T-helper 22 cell (primary cell): ENCODE results near the gene BMPR1A.

Experiments used
- DNase-seq: peaks from one replicate; pipeline ENCODE4 v3.0.0-alpha.2; 2020; ENCODE audit warnings: low read depth

Gene BMPR1A

GRCh38 chr10:86756511-86757112, at the start of gene BMPR1A:
Gene BMPR1A, plus strand, starts transcription at chr10:86756619. Its CDS starts 119,400 bp downstream, at chr10:86876019.
- no peak for DNase-seq

DNA sequence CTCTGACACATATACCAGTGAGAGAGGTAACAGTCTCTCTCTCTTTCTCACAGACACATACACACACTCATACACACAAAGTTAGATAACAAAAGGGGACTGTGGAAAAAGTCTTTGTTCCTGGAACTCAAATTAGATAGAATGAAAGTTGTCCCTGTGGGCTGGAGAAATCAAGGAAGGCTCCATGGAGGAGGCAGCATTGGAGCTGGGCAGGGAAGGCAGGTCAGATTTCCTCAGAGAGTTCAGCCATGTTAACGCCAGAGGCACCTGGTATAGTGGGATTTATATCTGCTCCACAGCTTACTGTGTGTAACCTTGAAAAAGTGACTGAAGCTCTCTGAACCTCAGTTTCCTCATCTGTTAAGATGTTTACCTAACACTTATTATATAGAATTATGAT, 49.4 kb upstream of the BMPR1A start:
- DNase-seq: no peak

- no peak for DNase-seq
Observed at GRCh38 chr10:86707505-86707904, 48.9 kb upstream of the BMPR1A start.

- DNase-seq: no peak
Observed at GRCh38 chr10:86708068-86708782, 48.2 kb upstream of the BMPR1A start.

DNA sequence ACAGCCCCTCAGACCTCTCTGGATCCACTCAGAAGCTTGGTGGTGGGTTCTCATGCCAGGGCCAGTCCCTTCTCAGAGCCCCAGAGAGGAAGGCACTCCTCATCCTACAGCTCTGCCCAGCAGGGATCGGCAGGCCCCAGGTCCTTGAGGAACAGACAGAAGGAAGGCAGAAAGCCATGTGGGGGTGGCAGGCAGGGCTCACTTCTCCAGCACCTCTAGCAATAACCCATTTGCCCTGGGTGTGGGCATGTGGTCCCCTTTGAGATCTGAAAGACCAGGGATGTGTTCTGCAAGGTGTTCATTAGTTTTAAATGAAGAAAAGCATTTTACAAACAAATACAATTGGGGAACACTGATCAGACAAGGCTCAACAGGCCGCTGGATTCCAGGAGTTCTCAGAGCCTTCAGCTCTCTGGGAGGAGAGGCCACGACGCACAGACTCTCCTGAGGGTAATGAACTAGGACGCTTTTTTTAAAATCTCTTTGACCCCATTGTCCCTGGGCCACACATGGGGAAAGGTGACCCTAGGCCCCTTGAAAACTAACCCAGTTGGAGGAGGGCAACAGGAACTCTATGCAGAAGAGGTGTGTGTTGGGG, 47.5 kb upstream of the BMPR1A start:
- DNase-seq: no peak

- no peak for DNase-seq
Observed at GRCh38 chr10:86709396-86710185, 46.8 kb upstream of the BMPR1A start.

DNA sequence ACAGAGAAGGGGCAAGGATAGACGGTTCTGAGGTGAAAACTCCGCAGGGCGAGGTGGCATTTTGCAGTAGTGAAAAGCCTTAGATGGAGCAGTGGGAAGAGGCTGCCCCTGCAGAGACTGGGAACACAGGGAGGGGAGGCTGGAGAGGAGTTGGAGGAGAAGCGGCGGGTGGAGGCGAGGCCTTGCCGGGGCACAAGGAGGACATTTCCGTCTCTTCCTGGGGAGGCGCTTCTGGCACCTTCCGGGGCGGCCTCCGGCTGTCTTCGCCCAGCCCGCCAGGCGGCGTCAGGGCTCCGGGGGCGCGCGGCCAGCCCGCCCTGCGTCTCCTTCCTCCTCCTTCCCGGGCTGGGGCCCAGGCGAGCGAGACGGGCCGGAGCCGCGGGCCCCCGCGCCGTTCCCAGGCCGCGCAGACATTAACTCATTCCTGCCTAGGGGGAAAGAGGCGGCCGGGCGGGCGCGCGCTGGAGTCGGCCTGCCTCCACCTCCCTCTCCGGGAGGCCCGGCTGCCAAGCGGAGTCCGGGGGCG, 45.4 kb upstream of the BMPR1A start:
- peak; percentile 64 for DNase-seq

GRCh38 chr10:86711513-86712316, 44.7 kb upstream of the BMPR1A start:
- peak; percentile 40 for DNase-seq

DNA sequence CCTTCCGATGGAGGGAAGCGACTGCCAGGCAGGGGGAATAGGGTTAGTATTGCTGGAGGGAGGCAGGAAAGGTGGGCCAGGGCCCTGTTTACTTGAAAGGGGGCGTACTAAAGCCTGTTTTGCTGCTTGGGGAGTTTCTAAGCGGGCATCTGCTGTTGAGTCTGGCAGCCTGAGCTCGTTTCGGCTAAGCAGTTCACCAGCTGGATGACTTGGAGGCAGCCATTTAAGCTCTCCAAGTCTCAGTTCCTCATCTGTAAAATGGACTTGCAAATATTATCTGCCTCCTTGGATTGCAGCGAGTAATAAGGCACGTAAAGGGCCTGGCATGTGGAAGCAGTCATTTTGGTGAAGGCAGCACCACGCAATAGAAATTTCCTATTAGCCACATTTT, 44.1 kb upstream of the BMPR1A start:
- DNase-seq: no peak

- no peak for DNase-seq
Observed at GRCh38 chr10:86715156-86715795, 41.1 kb upstream of the BMPR1A start.

DNA sequence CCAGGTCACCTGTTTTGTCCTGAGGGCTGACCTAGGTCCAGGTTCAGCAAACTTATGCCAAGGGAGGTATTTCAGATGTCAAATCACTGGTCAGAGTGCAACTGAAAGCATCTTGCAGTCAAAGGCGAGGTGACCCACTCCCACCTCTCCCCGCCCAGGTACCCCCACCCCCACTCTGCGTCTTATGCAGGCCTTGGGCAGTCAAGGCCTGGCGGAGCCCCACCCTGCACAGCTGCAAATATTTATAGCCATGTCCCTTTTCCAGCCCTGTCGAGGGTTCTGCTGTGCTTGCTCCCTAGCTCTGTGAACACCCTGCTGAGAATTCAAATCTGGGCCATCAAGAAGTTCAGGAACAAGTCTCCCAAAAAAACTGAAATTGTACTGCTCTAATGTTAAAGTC, 40.6 kb upstream of the BMPR1A start:
- no peak for DNase-seq

- DNase-seq: no peak
Observed at GRCh38 chr10:86716466-86716865, 40.0 kb upstream of the BMPR1A start.

- no peak for DNase-seq
Observed at GRCh38 chr10:86718556-86718955, 37.9 kb upstream of the BMPR1A start.

DNA sequence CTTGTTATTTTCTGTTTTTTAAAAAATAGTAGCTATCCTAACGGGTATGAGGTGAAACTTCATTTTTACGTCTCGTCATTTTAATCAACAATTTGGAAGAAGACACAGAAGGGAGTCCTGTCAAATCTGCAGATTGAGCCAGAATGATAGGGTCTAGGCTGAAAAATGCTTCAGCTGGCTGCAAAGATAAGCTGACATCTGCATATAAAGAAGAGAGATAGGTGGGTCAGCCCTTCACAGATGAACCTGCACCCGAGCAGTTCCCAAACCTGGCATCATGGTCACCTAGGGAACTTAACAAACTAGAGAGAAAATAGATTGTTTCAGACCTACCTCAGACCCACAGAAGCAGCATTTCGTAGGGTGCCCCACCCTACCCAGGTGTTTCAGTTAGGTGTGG, 35.2 kb upstream of the BMPR1A start:
- no peak for DNase-seq

DNA sequence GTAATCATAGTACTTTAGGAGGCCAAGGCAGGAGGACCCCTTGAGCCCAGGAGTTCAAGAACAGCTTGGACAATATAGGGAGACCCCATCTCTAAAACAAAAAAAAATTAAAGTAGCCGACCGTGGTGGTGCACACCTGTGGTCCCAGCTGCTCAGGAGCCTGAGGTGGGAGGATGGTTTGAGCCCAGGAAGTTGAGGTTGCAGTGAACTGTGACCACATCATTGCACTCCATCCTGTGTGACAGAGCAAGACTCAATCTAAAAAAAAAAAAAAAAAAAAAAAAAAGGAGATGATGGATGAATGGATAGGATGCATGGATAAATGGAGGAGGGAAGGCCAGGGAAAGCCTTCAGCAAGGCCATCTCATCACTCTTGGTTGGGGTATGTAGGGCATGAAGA, 33.4 kb upstream of the BMPR1A start:
- no peak for DNase-seq

DNA sequence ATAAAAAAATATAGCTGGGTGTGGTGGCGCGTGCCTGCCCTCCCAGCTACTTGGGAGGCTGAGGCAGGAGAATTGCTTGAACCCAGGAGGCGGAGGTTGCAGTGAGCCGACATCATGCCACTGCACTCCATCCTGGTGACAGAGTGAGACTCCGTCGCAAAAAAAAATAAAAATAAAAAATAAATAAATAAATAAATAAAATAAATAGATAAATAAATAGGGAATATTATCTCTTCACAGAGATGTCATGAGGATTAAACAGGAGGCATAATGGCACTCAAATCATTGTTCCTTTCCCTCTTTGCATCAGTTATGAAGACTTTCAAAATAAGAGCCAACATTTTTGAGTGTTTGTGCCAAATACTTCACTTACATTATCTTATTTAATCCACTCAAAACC, 32.0 kb upstream of the BMPR1A start:
- no peak for DNase-seq

GRCh38 chr10:86725980-86726676, 30.3 kb upstream of the BMPR1A start:
- no peak for DNase-seq

DNA sequence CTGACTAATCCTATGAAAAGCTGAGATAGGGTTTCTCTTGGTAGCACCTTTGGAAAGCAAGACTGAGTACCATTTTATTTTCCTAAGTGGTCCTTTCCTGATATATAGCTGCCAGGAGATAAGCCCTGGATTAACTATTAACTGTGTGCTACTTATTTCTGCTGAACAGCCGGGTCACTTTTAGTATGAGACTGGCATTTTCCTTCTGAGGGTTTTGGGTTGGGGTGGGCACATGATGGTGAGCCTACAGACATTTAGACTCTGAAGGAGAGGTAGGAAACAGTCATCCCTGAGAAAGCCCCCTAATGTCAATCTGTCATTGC, 29.8 kb upstream of the BMPR1A start:
- DNase-seq: no peak

- no peak for DNase-seq
Observed at GRCh38 chr10:86727470-86727869, 28.9 kb upstream of the BMPR1A start.

DNA sequence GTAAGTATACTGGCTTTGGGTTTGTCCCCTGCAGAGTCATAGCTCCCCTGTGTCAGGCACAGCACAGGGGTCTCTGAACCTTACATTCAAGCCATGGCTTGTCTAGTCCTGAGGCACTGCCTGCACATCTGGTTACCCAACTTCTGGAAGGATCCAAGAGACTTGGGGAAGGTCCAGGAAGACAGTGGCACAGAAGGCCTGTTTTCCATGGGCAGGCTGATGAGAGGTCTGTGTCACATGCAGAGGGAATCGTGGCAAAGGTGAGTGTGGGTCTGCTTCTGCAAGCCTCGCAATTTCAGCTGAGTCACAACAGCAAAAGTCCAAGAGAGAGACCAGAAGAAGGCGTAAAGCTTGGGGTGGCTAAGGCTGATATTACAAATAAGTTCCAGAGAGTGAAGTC, 28.4 kb upstream of the BMPR1A start:
- DNase-seq: no peak

DNA sequence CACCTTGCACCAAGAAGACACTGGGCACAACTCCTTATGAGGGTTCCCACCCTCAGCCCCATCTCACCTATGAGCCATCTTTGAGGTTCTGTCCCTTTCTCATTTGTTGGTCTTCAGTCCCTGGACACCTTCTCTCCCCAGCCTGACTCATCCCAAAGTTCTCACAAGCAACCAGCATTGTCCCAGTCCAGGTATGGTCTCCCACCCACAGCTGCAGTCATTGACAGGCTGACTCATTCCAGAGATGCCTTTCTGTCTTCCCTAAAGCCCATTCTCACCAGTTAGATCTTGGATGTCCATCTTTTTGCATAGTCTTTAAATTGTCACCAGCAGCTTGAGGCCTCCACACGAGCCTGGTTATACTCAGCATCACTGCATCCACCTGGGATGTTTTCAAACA, 26.7 kb upstream of the BMPR1A start:
- DNase-seq: no peak
